H1 (cell line): ENCODE measurements around the gene AFAP1L1. TPM values are rescaled to one million over a fixed set of nuclear protein-coding genes. Genes with fewer than 3 reads are reported as not detected.
"Not testable (repeated sequence)": the region's sequence is repeated elsewhere in the genome, so short reads cannot be mapped to it uniquely, and the experiment has no call there.

Experiments
- CTCF ChIA-PET: fragments of 300-600 bp; sonication (Branson Sonifier 250); formaldehyde crosslinking; loops from one replicate; lab custom pipeline; 2021; ENCODE audit not compliant: partially characterized antibody; lab: Charles Lee
- POLR2A ChIA-PET: fragments of 300-600 bp; sonication (Branson Sonifier 250); formaldehyde crosslinking; loops from one replicate; lab custom pipeline; 2021; ENCODE audit warnings: inconsistent platforms; ENCODE audit not compliant: partially characterized antibody; lab: Charles Lee
- DNase-seq, 2 experiments: peaks; one replicate each; pipeline versions ENCODE4 v3.0.0 to v3.0.0-alpha.2; 2010 to 2022; ENCODE audit warnings: low spot score in 2 of 2, low read depth in 1 of 2, mixed read lengths in 1 of 2
- FAIRE-seq: peaks from 2 replicates; lab custom pipeline; 2011; peaks lifted over from hg19 to GRCh38; lab: Jason Lieb, UNC
- H2AFZ ChIP-seq: 2 replicates; pipeline ENCODE4 v1.8.1; 2012; ENCODE audit warnings: low read length, inconsistent platforms
- H2AK5ac ChIP-seq: 2 replicates; pipeline ENCODE4 v1.6.1; 2013; ENCODE audit warnings: low read depth, low read length
- H2BK120ac ChIP-seq: replicated peaks from 2 replicates; pipeline ENCODE3; 2013; ENCODE audit warnings: low read depth, low read length, inconsistent platforms
- H2BK12ac ChIP-seq: 2 replicates; pipeline ENCODE4 v1.6.1; 2013; ENCODE audit warnings: low read depth, low read length
- H2BK15ac ChIP-seq: 2 replicates; pipeline ENCODE4 v1.6.1; 2013; ENCODE audit warnings: low read length
- H2BK20ac ChIP-seq: 2 replicates; pipeline ENCODE4 v1.6.1; 2013; ENCODE audit warnings: low read length
- H2BK5ac ChIP-seq: 2 replicates; pipeline ENCODE4 v1.6.1; 2013; ENCODE audit warnings: low read depth, low read length
- H3K14ac ChIP-seq: 2 replicates; pipeline ENCODE4 v1.6.1; 2013; ENCODE audit warnings: inconsistent platforms; ENCODE audit not compliant: insufficient read length
- H3K18ac ChIP-seq: 2 replicates; pipeline ENCODE4 v1.6.1; 2013; ENCODE audit warnings: low read length; ENCODE audit errors: extremely low read depth
- H3K23ac ChIP-seq: 2 replicates; pipeline ENCODE4 v1.6.1; 2013; ENCODE audit warnings: inconsistent platforms; ENCODE audit not compliant: insufficient read length
- H3K23me2 ChIP-seq: 2 replicates; pipeline ENCODE4 v1.6.1; 2013; ENCODE audit warnings: low read depth, low read length
- H3K27ac ChIP-seq: 2 replicates; pipeline ENCODE4 v1.6.1; 2011; ENCODE audit warnings: low read depth, low read length, inconsistent platforms
- H3K27me3 ChIP-seq, 4 experiments: replicated peaks in 1 of 4; 1 replicate in 1 of 4; 2 replicates in 3 of 4; pipeline versions ENCODE4 v1.6.1 to v1.8.1; 2011 to 2013; ENCODE audit warnings: low read length in 3 of 4, mild to moderate bottlenecking in 3 of 4, inconsistent platforms in 2 of 4, mixed read lengths in 2 of 4, moderate library complexity in 1 of 4; ENCODE audit not compliant: control insufficient read depth in 3 of 4, insufficient read depth in 3 of 4; ENCODE audit errors: extremely low read depth in 1 of 4
- H3K36me3 ChIP-seq, 4 experiments: 2 replicates each; pipeline versions ENCODE4 v1.6.1 to v1.8.1; 2011 to 2013; ENCODE audit warnings: mild to moderate bottlenecking in 4 of 4, low read length in 3 of 4, moderate library complexity in 2 of 4, control low read depth in 1 of 4, inconsistent platforms in 1 of 4; ENCODE audit not compliant: insufficient read depth in 4 of 4, control insufficient read depth in 2 of 4
- H3K4ac ChIP-seq: replicated peaks from 2 replicates; pipeline ENCODE3; 2013; ENCODE audit warnings: low read length, low read depth, mixed read lengths, inconsistent platforms; ENCODE audit not compliant: insufficient read length
- H3K4me1 ChIP-seq, 4 experiments: replicated peaks in 1 of 4; 1 replicate in 1 of 4; 2 replicates in 3 of 4; pipeline versions ENCODE4 v1.6.1 to v1.8.1; 2011 to 2013; ENCODE audit warnings: low read length in 3 of 4, inconsistent platforms in 2 of 4, mixed read lengths in 1 of 4; ENCODE audit not compliant: insufficient read depth in 4 of 4, control insufficient read depth in 3 of 4
- H3K4me2 ChIP-seq, 2 experiments: 2 replicates each; pipeline versions ENCODE4 v1.6.1 to v1.8.1; 2011 to 2013; ENCODE audit warnings: low read depth in 2 of 2, low read length in 2 of 2, control low read depth in 1 of 2, inconsistent platforms in 1 of 2, mild to moderate bottlenecking in 1 of 2; ENCODE audit not compliant: insufficient read depth in 1 of 2
- H3K4me3 ChIP-seq, 4 experiments: fragments of 200-600, 300-600 bp in 1 of 4; sonication (generic), shearing (Covaris generic), sonication (Bioruptor Twin) in 1 of 4; 2 replicates each; pipeline versions ENCODE4 v1.5.1 to v1.8.1; 2011 to 2016; ENCODE audit warnings: low read length in 4 of 4, low read depth in 3 of 4, control low read depth in 2 of 4, inconsistent platforms in 2 of 4, mild to moderate bottlenecking in 2 of 4, mixed read lengths in 1 of 4, moderate library complexity in 1 of 4; ENCODE audit not compliant: insufficient read depth in 2 of 4; ENCODE audit errors: extremely low read depth in 1 of 4
- H3K56ac ChIP-seq: replicated peaks from 2 replicates; pipeline ENCODE3; 2013; ENCODE audit warnings: low read depth, mild to moderate bottlenecking, mixed read lengths, low read length, inconsistent platforms; ENCODE audit not compliant: insufficient read length
- H3K79me1 ChIP-seq: 2 replicates; pipeline ENCODE4 v1.6.1; 2013; ENCODE audit warnings: low read depth, low read length, control low read depth
- H3K79me2 ChIP-seq, 2 experiments: 2 replicates each; pipeline versions ENCODE4 v1.6.1 to v1.8.1; 2012 to 2013; ENCODE audit warnings: low read length in 2 of 2, mild to moderate bottlenecking in 2 of 2, inconsistent platforms in 1 of 2; ENCODE audit not compliant: insufficient read depth in 2 of 2, control insufficient read depth in 1 of 2
- H3K9ac ChIP-seq, 4 experiments: replicated peaks in 1 of 4; 1 replicate in 1 of 4; 2 replicates in 3 of 4; pipeline versions ENCODE4 v1.6.1 to v1.8.1; 2011 to 2013; ENCODE audit warnings: low read depth in 3 of 4, low read length in 3 of 4, control low read depth in 2 of 4, mild to moderate bottlenecking in 2 of 4, moderate library complexity in 2 of 4, inconsistent platforms in 1 of 4; ENCODE audit errors: extremely low read depth in 1 of 4
- H3K9me3 ChIP-seq, 2 experiments: 2 replicates each; pipeline versions ENCODE4 v1.6.1 to v1.8.1; 2012 to 2013; ENCODE audit warnings: mild to moderate bottlenecking in 2 of 2, moderate library complexity in 2 of 2, control low read depth in 1 of 2, inconsistent platforms in 1 of 2, low read depth in 1 of 2, low read length in 1 of 2, mixed read lengths in 1 of 2; ENCODE audit not compliant: insufficient read depth in 2 of 2
- H4K20me1 ChIP-seq, 2 experiments: replicated peaks in 1 of 2; 2 replicates each; pipeline versions ENCODE3 to v1.8.1; 2011 to 2013; ENCODE audit warnings: inconsistent platforms in 2 of 2, low read length in 2 of 2, mild to moderate bottlenecking in 1 of 2; ENCODE audit not compliant: insufficient read depth in 2 of 2, control insufficient read depth in 1 of 2
- H4K5ac ChIP-seq: 2 replicates; pipeline ENCODE4 v1.6.1; 2013; ENCODE audit warnings: low read length, low read depth, mixed read lengths, inconsistent platforms; ENCODE audit not compliant: insufficient read length
- H4K8ac ChIP-seq: 2 replicates; pipeline ENCODE4 v1.8.0; 2013; ENCODE audit warnings: mild to moderate bottlenecking, moderate library complexity, low read length, inconsistent platforms; ENCODE audit not compliant: insufficient read depth; ENCODE audit errors: extremely low read depth
- H4K91ac ChIP-seq: replicated peaks from 2 replicates; pipeline ENCODE3; 2013; ENCODE audit warnings: low read length, mixed read lengths, inconsistent platforms; ENCODE audit not compliant: insufficient read length
- PHF8 ChIP-seq: fragments of 200-600 bp; sonication (generic); conservative IDR thresholded peaks from 2 replicates; pipeline ENCODE4 v1.7.1; 2012; ENCODE audit warnings: low read depth, mild to moderate bottlenecking, inconsistent platforms, low read length, moderate library complexity
- POLR2AphosphoS5 ChIP-seq: IDR thresholded peaks from 2 replicates; pipeline ENCODE4 v1.6.1; 2011; ENCODE audit warnings: low read depth, low read length
- USF2 ChIP-seq: IDR thresholded peaks from 2 replicates; pipeline ENCODE4 v1.6.1; 2011; ENCODE audit warnings: low read length, improper control_type of control experiment
- WGBS, 2 experiments: shearing (Covaris generic) in 1 of 2; methylation state at CpG; one replicate each; pipeline versions ENCODE4 v1.1.6 to v1.1.7; 2013 to 2015; ENCODE audit warnings: low lambda C conversion rate in 2 of 2, mixed read lengths in 2 of 2, inconsistent platforms in 1 of 2, low coverage in 1 of 2, missing lambda C conversion rate in 1 of 2; ENCODE audit not compliant: insufficient replicate concordance in 2 of 2, insufficient coverage in 1 of 2, insufficient read length in 1 of 2; ENCODE audit errors: extremely low coverage in 1 of 2, missing lambda C conversion rate in 1 of 2; 5-methylcytosine and 5-hydroxymethylcytosine counted together
- polyA plus RNA-seq, 7 experiments: library from polyadenylated mRNA; depleted of rRNA in 3 of 7; stranded (reverse) in 5 of 7; unstranded in 2 of 7; fragments of >200 nt in 5 of 7; fragments of 200-250 nt in 2 of 7; gene quantifications; 1 replicate in 5 of 7; 2 replicates in 1 of 7; 4 replicates in 1 of 7; pipeline versions ENCODE4 v1.2.1 to v1.2.3, GENCODE V29; 2011 to 2013; ENCODE audit warnings: missing spikeins in 2 of 7, mixed read lengths in 2 of 7
- total RNA-seq: library from RNA; stranded (reverse); fragmentation: NEBNext Ultra II Directional; extraction: Animal tissue kit (Norgen Biotek cat#: 25700); gene quantifications from 2 replicates; pipeline ENCODE4 v1.2.1, GENCODE V29; 2021

The AFAP1L1 gene
- total and polyA plus RNA-seq, 2 of the 8 experiments (the other 6 are each of a cell fraction or from before 2014, with no cell fraction given) = 0.79 to 4.7 TPM

- TF ChIP-seq USF2 = no peak
- no peak for TF ChIP-seq PHF8
- no peak for TF ChIP-seq POLR2AphosphoS5
Observed at GRCh38 chr5:149389552-149390495, 118.2 kb downstream of the AFAP1L1 start (continued).

- H4K91ac ChIP-seq, H3K4me2 ChIP-seq, H3K4ac ChIP-seq, H4K8ac ChIP-seq, H2BK12ac ChIP-seq, H3K4me3 ChIP-seq, H3K4me1 ChIP-seq, H2BK20ac ChIP-seq, H3K79me2 ChIP-seq, H2BK120ac ChIP-seq, H3K79me1 ChIP-seq, H3K36me3 ChIP-seq, H2BK15ac ChIP-seq, H2AFZ ChIP-seq, H3K27me3 ChIP-seq, DNase-seq, H3K56ac ChIP-seq, FAIRE-seq, H3K9me3 ChIP-seq, H3K18ac ChIP-seq, H4K5ac ChIP-seq, H2BK5ac ChIP-seq, POLR2A ChIA-PET, H3K14ac ChIP-seq, H2AK5ac ChIP-seq, H4K20me1 ChIP-seq, H3K23me2 ChIP-seq, H3K27ac ChIP-seq, H3K9ac ChIP-seq, H3K23ac ChIP-seq: not testable (repeated sequence)
- WGBS, 2 experiments = 95% methylated on average over 6 of the region's 6 CpGs; no CpG with 5 or more reads in 1 of the 2 experiments
- CTCF ChIA-PET = interaction anchor here (0.6 to 46.1 kb wide), 6 partner anchors 8 to 1275 kb away, joined by 3 to 1310 read pairs (median 6); no protein-coding TSS in a partner anchor
Observed at GRCh38 chr5:149391076-149391475, 119.4 kb downstream of the AFAP1L1 start.
